NCI-H2171 treated with DMSO at 0.1 percent for 48 hours (cell line): ENCODE data around the gene BMP8B.
A peak's percentile ranks its signal among the peaks of the same experiment; 100 is the strongest.
"Not testable (repeated sequence)": the region's sequence is repeated elsewhere in the genome, so short reads cannot be mapped to it uniquely, and the experiment has no call there.

Source experiments
- DNase-seq: peaks from one replicate; lab custom pipeline; 2025; lab: John Stamatoyannopoulos, UW

Gene BMP8B

GRCh38 chr1:39788758-39789570, at the start of gene BMP8B:
Gene BMP8B (minus strand): TSS chr1:39788865. CDS start chr1:39788485, 380 bp downstream.
- peak; percentile 63 for DNase-seq

- no peak for DNase-seq
Observed at GRCh38 chr1:39836595-39837110, 48.0 kb upstream of the BMP8B start.

GRCh38 chr1:39835935-39836594, 47.4 kb upstream of the BMP8B start:
- no peak for DNase-seq

GRCh38 chr1:39835110-39835509, 46.4 kb upstream of the BMP8B start:
- DNase-seq = no peak

- DNase-seq = no peak
Observed at GRCh38 chr1:39833621-39834385, 45.1 kb upstream of the BMP8B start.

- DNase-seq = no peak
Observed at GRCh38 chr1:39833121-39833520, 44.5 kb upstream of the BMP8B start.

GRCh38 chr1:39832294-39832693, 43.6 kb upstream of the BMP8B start:
- DNase-seq = no peak

- no peak for DNase-seq
Observed at GRCh38 chr1:39829791-39830533, 41.3 kb upstream of the BMP8B start.

- no peak for DNase-seq
Observed at GRCh38 chr1:39828734-39829133, 40.1 kb upstream of the BMP8B start.

GRCh38 chr1:39828255-39828654, 39.6 kb upstream of the BMP8B start:
- DNase-seq = not testable (repeated sequence)

- no peak for DNase-seq
Observed at GRCh38 chr1:39827201-39827600, 38.5 kb upstream of the BMP8B start.

GRCh38 chr1:39826583-39826982, 37.9 kb upstream of the BMP8B start:
- DNase-seq = no peak

GRCh38 chr1:39825432-39825941, 36.8 kb upstream of the BMP8B start:
- no peak for DNase-seq

GRCh38 chr1:39823450-39823849, 34.8 kb upstream of the BMP8B start:
- not testable (repeated sequence) for DNase-seq

- no peak for DNase-seq
Observed at GRCh38 chr1:39822146-39822545, 33.5 kb upstream of the BMP8B start.

- DNase-seq = no peak
Observed at GRCh38 chr1:39819091-39819812, 30.6 kb upstream of the BMP8B start.

- no peak for DNase-seq
Observed at GRCh38 chr1:39818482-39818881, 29.8 kb upstream of the BMP8B start.

- not testable (repeated sequence) for DNase-seq
Observed at GRCh38 chr1:39817091-39817932, 28.6 kb upstream of the BMP8B start.

- DNase-seq = peak; percentile 47
Observed at GRCh38 chr1:39816415-39817090, 27.9 kb upstream of the BMP8B start.
